Activated CD8-positive, alpha-beta T cell treated with anti-CD3 and anti-CD28 coated beads, Interleukin-2, amount 10 ng/mL, durations not matched to agents 7 days and 5 days (primary cell): ENCODE data around the gene SLCO3A1. TPM values are rescaled to one million over a fixed set of nuclear protein-coding genes. Genes with fewer than 3 reads are reported as not detected.

Source experiments
- ATAC-seq: fragments of 150-1000 bp; cut with Tn5 transposase; one replicate; pipeline ENCODE4 v1.10.0; 2021; ENCODE audit warnings: moderate library complexity
- CTCF ChIA-PET: fragments of 350-600 bp; sonication (Branson Sonifier 250); formaldehyde crosslinking; loops from one replicate; lab custom pipeline; 2021; ENCODE audit warnings: antibody characterized with exemption; lab: Charles Lee
- POLR2A ChIA-PET: fragments of 350-600 bp; sonication (Branson Sonifier 250); formaldehyde crosslinking; loops from one replicate; lab custom pipeline; 2021; ENCODE audit warnings: antibody characterized with exemption; lab: Charles Lee
- DNase-seq: peaks from one replicate; pipeline ENCODE4 v3.0.0-alpha.2; 2020
- H3K27ac Mint-ChIP-seq: one replicate; pipeline ENCODE4 v1.8.0; 2021; ENCODE audit warnings: mild to moderate bottlenecking, mixed read lengths
- H3K27me3 Mint-ChIP-seq: one replicate; pipeline ENCODE4 v1.8.0; 2021; ENCODE audit warnings: low read depth, mixed read lengths
- H3K36me3 Mint-ChIP-seq: one replicate; pipeline ENCODE4 v1.8.0; 2021; ENCODE audit warnings: low read depth, mixed read lengths
- H3K4me1 Mint-ChIP-seq: one replicate; pipeline ENCODE4 v1.8.0; 2021; ENCODE audit warnings: low read depth, mixed read lengths
- H3K4me3 Mint-ChIP-seq: one replicate; pipeline ENCODE4 v1.8.0; 2021; ENCODE audit warnings: mild to moderate bottlenecking, mixed read lengths
- H3K9me3 Mint-ChIP-seq: one replicate; pipeline ENCODE4 v1.8.0; 2022; ENCODE audit warnings: mixed read lengths; ENCODE audit not compliant: insufficient read depth
- total RNA-seq, 2 experiments: library from RNA; stranded (reverse); gene quantifications; one replicate each; pipeline ENCODE4 v1.2.3, GENCODE V29; 2021

SLCO3A1 gene
- total RNA-seq, 2 experiments from 2014 or later, result 29.3 to 32.7 TPM

- Mint-ChIP-seq H3K36me3 (no peaks in the 10 kb centered on the region), H3K27ac (no peak overlapping the region), H3K27me3 (peaks cover 3% of the 10 kb centered on the region), H3K4me3 (no peak overlapping the region), H3K4me1 (no peaks in the 10 kb centered on the region), H3K9me3 (no peaks in the 10 kb centered on the region)
- ChIA-PET POLR2A (no interaction called here), CTCF (no interaction called here)
- ATAC-seq (no peak), DNase-seq (no peak)
These were observed 123.5 kb downstream of the SLCO3A1 start for GRCh38 chr15:91976966-91977365.

- Mint-ChIP-seq H3K27ac (no peak overlapping the region), H3K4me1 (no peaks in the 10 kb centered on the region), H3K27me3 (peaks cover 3% of the 10 kb centered on the region), H3K9me3 (no peaks in the 10 kb centered on the region), H3K36me3 (no peaks in the 10 kb centered on the region), H3K4me3 (no peak overlapping the region)
- ATAC-seq (no peak), DNase-seq (no peak)
- ChIA-PET CTCF (interaction anchor here (1.0 kb wide), 1 partner anchor 9 kb away, joined by 3 read pairs; no protein-coding TSS in a partner anchor), POLR2A (no interaction called here)
These were observed 127.2 kb downstream of the SLCO3A1 start for GRCh38 chr15:91980502-91981267.

GRCh38 chr15:91981821-91982800 is 128.6 kb downstream of the SLCO3A1 start:
- CTCF ChIA-PET, result no interaction called here
- DNase-seq, result no peak
- Mint-ChIP-seq H3K9me3 (no peaks in the 10 kb centered on the region), H3K4me3 (no peak overlapping the region), H3K36me3 (no peaks in the 10 kb centered on the region), H3K27me3 (peaks cover 3% of the 10 kb centered on the region), H3K27ac (no peak overlapping the region), H3K4me1 (no peaks in the 10 kb centered on the region)
- no peak for ATAC-seq
- POLR2A ChIA-PET, result no interaction called here

GRCh38 chr15:91983729-91984340 is 130.3 kb downstream of the SLCO3A1 start:
- Mint-ChIP-seq H3K4me3 (no peak overlapping the region), H3K4me1 (no peaks in the 10 kb centered on the region), H3K9me3 (no peaks in the 10 kb centered on the region), H3K27ac (no peak overlapping the region), H3K36me3 (no peaks in the 10 kb centered on the region), H3K27me3 (no peaks in the 10 kb centered on the region)
- POLR2A ChIA-PET, result no interaction called here
- CTCF ChIA-PET, result no interaction called here
- ATAC-seq (no peak), DNase-seq (no peak)

GRCh38 chr15:91985297-91985696 is 131.8 kb downstream of the SLCO3A1 start:
- ATAC-seq, result no peak
- Mint-ChIP-seq H3K27me3 (no peaks in the 10 kb centered on the region), H3K4me1 (no peaks in the 10 kb centered on the region), H3K9me3 (no peaks in the 10 kb centered on the region), H3K36me3 (no peaks in the 10 kb centered on the region), H3K4me3 (no peak overlapping the region), H3K27ac (no peak overlapping the region)
- POLR2A ChIA-PET, result no interaction called here
- DNase-seq, result no peak
- CTCF ChIA-PET, result no interaction called here

- Mint-ChIP-seq H3K27ac (no peak overlapping the region), H3K27me3 (no peaks in the 10 kb centered on the region), H3K4me1 (peaks cover 2% of the 10 kb centered on the region), H3K4me3 (no peak overlapping the region), H3K9me3 (no peaks in the 10 kb centered on the region), H3K36me3 (no peaks in the 10 kb centered on the region)
- ChIA-PET CTCF (no interaction called here), POLR2A (no interaction called here)
- DNase-seq (no peak), ATAC-seq (no peak)
These were observed 134.6 kb downstream of the SLCO3A1 start for GRCh38 chr15:91988071-91988470.

- Mint-ChIP-seq H3K36me3 (no peaks in the 10 kb centered on the region), H3K4me1 (peaks cover 4% of the 10 kb centered on the region), H3K9me3 (no peaks in the 10 kb centered on the region), H3K27ac (no peak overlapping the region), H3K27me3 (no peaks in the 10 kb centered on the region), H3K4me3 (no peak overlapping the region)
- ATAC-seq, result no peak
- no peak for DNase-seq
- CTCF ChIA-PET, result no interaction called here
- POLR2A ChIA-PET, result no interaction called here
These were observed 135.1 kb downstream of the SLCO3A1 start for GRCh38 chr15:91988655-91989054.

GRCh38 chr15:91989821-91990220 is 136.3 kb downstream of the SLCO3A1 start:
- no peak for ATAC-seq
- CTCF ChIA-PET, result interaction anchor here (0.8 kb wide), 1 partner anchor 17 kb away, joined by 3 read pairs; no protein-coding TSS in a partner anchor
- POLR2A ChIA-PET, result no interaction called here
- DNase-seq, result no peak
- Mint-ChIP-seq H3K27me3 (no peaks in the 10 kb centered on the region), H3K4me1 (peaks cover 4% of the 10 kb centered on the region), H3K27ac (no peak overlapping the region), H3K36me3 (no peaks in the 10 kb centered on the region), H3K9me3 (no peaks in the 10 kb centered on the region), H3K4me3 (no peak overlapping the region)

GRCh38 chr15:91992945-91993344 is 139.4 kb downstream of the SLCO3A1 start:
- H3K36me3 Mint-ChIP-seq, result no peaks in the 10 kb centered on the region
- DNase-seq, result no peak
- no peaks in the 10 kb centered on the region for H3K27me3 Mint-ChIP-seq
- ChIA-PET POLR2A (interaction anchor here (0.6 kb wide), 1 partner anchor 94 kb away, joined by 4 read pairs; no protein-coding TSS in a partner anchor), CTCF (no interaction called here)
- H3K9me3 Mint-ChIP-seq, result no peaks in the 10 kb centered on the region
- no peak overlapping the region for H3K4me3 Mint-ChIP-seq
- no peak for ATAC-seq
- H3K4me1 Mint-ChIP-seq, result peaks cover 4% of the 10 kb centered on the region
- no peak overlapping the region for H3K27ac Mint-ChIP-seq

- no peaks in the 10 kb centered on the region for H3K9me3 Mint-ChIP-seq
- no peak overlapping the region for H3K4me3 Mint-ChIP-seq
- H3K27ac Mint-ChIP-seq, result no peak overlapping the region
- no peaks in the 10 kb centered on the region for H3K27me3 Mint-ChIP-seq
- H3K36me3 Mint-ChIP-seq, result no peaks in the 10 kb centered on the region
- CTCF ChIA-PET, result no interaction called here
- ATAC-seq (no peak), DNase-seq (no peak)
- peaks cover 4% of the 10 kb centered on the region for H3K4me1 Mint-ChIP-seq
- POLR2A ChIA-PET, result no interaction called here
These were observed 141.6 kb downstream of the SLCO3A1 start for GRCh38 chr15:91995146-91995545.

GRCh38 chr15:91997163-91997562 is 143.7 kb downstream of the SLCO3A1 start:
- ChIA-PET POLR2A (no interaction called here), CTCF (no interaction called here)
- H3K27ac Mint-ChIP-seq, result no peak overlapping the region
- DNase-seq (no peak), ATAC-seq (no peak)
- no peaks in the 10 kb centered on the region for H3K36me3 Mint-ChIP-seq
- H3K27me3 Mint-ChIP-seq, result no peaks in the 10 kb centered on the region
- peaks cover 4% of the 10 kb centered on the region for H3K4me1 Mint-ChIP-seq
- no peaks in the 10 kb centered on the region for H3K9me3 Mint-ChIP-seq
- no peak overlapping the region for H3K4me3 Mint-ChIP-seq
